ENCODE measurements around the gene CHRM5. TPM values are rescaled to one million over a fixed set of nuclear protein-coding genes. Genes with fewer than 3 reads are reported as not detected.
A peak's percentile ranks its signal among the peaks of the same experiment; 100 is the strongest.

The CHRM5 gene
- polyA plus RNA-seq, 1 donor, result 0.08 TPM

DNA sequence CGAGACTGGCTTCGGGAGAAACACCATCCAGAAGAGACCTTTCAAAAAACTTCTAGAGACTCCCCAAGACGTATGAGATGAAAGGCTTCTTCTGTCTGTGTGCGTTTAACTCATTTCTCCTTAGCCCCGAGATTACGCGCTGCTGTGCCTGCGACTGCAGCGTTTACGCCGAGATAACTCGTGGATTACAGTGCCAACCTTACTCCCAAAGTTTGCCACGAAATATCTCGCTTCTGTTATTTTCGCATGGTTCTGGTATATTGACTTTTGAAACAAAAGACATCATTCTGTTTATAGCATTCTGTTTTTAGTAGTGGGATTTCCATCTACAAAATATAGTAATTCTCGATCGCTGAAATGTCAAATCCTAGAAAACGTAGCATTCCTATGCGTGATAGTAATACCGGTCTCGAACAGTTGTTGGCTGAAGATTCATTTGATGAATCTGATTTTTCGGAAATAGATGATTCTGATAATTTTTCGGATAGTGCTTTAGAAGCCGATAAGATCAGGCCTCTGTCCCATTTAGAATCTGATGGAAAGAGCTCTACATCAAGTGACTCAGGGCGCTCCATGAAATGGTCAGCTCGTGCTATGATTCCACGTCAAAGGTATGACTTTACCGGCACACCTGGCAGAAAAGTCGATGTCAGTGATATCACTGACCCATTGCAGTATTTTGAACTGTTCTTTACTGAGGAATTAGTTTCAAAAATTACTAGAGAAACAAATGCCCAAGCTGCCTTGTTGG, 134.1 kb downstream of the CHRM5 start:
- no peak for DNase-seq

DNA sequence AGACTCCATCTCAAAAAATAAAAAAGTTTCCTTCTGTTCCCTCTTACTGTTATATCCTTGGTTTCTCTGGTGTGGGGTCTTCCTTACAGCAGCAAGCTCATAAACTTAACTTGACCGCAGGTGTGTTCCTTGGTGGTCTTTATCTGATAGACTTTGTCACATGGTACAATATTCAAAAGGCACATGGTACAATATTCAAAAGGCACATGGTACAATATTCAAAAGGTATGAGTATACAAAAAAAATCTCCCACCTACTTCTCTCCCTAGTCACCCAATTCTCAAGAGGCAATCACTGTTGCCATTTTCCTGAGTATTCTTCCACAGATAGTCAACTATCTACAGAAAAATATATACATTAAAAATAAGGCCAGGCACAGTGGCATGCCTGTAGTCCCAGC, 138.1 kb downstream of the CHRM5 start:
- no peak for DNase-seq

DNA sequence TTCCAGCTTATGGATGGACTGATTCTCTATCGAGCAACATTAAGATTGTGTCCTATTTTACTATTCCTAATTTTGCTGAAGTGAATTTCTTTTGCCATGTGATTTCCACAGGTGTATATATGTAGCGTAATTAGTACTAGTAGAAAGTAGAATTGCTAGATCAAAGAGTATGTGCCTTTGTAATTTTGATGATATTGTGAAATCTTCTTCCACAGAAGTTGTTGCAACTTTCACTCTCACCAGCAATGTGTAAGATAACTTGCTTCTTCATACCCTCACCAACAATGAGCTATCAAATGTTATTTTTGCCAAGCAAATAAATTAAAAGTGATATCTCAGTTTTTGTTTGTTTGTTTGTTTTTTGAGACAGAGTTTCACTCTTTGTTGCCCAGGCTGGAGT, 139.0 kb downstream of the CHRM5 start:
- DNase-seq, result no peak

DNA sequence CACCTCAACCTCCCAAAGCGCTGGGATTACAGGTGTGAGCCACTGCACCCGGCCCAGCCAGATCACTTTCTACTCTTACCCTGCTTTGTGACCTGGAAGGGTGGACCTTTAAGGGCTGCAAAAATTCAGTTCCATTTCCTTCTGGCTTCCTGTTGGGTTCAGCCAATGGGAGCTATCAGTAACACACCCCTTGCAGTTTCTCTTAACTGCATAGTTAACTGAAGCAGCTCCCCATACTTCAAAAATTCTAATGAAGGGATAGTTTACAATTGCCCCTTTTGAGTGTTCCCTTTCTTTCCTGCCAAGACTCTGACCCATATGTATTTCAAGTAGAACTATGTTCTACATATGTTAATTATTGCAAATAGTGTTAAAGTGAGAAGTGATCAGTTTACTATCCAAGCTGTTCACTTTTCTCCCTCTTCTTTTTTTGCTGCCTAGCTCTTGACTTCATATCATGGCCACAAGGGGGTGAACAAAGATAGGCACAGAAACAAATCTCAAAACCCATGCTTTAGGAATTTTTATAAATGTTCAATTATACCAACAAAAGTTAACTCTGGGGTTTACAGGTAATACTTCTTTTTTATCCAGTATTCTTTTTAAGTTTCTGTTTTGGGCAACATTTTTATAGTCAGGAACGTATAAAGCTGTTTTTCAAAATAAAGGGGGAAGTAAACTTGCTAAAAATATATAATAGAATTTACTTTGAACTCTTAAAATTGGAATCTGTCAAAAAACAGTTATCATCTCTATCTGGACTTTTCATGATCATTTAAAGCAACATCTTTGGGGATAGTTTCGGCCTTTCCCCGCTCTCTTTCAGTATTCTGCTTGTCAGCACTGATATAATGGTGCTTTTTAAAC, 141.7 kb downstream of the CHRM5 start:
- DNase-seq, result peak; percentile 12

DNA sequence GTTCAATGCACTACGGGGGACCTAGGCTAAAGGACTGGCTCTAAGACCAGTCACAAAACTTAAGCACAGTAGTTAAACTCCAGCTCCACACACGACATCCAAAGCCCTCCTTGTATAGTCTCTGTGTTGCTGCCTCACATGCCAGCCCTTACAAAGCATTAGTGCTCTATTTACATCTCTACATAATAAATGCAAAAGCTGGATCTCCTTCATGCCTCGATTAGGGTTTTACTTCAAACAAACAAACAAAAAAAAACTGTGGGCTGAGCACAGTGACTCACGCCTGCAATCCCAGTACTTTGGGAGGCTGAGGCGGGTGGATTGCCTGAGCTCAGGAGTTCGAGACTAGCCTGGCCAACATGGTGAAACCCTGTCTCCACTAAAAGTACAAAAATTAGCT, 143.2 kb downstream of the CHRM5 start:
- DNase-seq, result no peak

DNA sequence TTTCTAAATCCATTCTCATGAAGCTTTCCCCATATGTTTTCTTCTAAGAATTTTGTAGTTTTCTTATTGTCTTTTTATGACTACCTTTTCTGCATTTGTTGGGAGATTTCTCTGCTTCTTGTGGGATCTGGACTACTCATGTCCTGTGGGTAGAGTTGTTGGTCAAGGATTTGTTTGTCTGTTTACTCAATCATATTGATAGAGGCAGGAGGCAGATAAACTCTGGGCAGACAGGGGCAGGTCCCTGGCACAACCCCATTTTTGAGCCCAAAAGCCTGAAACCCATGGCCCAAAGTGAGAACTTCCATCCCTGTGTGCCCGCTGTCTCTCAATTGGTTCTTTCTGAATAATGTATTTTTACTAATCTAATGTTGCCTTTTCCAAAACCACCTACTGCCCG, 145.9 kb downstream of the CHRM5 start:
- DNase-seq, result no peak

DNA sequence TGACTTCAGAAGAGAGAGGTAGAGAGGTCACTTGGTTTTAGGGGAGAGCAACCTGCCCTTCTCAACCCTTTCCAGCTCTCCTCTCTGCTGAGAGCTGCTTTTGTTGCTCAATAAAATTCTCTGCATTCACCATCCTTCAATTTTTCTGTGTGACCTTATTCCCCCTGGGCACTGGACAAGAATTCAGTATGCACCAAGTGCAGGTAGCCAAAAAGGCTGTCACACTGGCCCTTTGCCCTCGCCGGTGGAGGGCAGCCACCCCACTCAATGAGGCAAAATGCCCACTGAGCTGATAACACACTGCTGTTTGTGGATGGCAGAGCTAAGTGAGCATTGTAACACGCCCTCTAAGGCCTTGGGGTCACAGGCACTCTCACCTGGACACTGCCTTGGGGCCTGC, 146.4 kb downstream of the CHRM5 start:
- DNase-seq, result no peak

DNA sequence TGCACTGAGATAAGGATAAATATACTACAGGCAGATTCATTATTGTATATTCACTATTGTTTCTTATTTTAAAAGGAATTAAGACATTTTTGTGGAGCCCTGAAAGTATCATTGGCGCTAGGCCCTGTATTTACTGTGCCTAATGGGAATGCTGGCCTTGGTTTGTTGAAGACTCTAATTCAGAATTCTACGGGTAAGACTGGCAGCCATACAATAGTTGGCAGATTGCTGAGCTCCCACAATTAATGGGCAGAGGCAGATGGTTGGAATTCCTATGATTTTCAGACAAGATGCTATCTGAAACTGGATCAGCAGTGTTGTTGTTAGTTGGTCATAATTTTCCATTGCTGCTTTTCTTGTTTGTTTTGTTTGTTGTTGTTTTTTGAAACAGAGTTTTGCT, 148.3 kb downstream of the CHRM5 start:
- DNase-seq, result peak; percentile 9

Other genes starting within 250 kb of the CHRM5 start
- 18.9 TPM for gene AVEN, start 70.7 kb downstream of the CHRM5 start, polyA plus RNA-seq (ENCODE audit: insufficient read length)
- 46.7 TPM for gene EMC7, start 133.4 kb downstream of the CHRM5 start, polyA plus RNA-seq (ENCODE audit: insufficient read length)
- 1.9 TPM for gene PGBD4, start 133.6 kb downstream of the CHRM5 start, polyA plus RNA-seq (ENCODE audit: insufficient read length)
- 107 TPM for gene KATNBL1, start 241.6 kb downstream of the CHRM5 start, polyA plus RNA-seq (ENCODE audit: insufficient read length)